ENCODE measurements around the gene DHRS12.

DNA sequence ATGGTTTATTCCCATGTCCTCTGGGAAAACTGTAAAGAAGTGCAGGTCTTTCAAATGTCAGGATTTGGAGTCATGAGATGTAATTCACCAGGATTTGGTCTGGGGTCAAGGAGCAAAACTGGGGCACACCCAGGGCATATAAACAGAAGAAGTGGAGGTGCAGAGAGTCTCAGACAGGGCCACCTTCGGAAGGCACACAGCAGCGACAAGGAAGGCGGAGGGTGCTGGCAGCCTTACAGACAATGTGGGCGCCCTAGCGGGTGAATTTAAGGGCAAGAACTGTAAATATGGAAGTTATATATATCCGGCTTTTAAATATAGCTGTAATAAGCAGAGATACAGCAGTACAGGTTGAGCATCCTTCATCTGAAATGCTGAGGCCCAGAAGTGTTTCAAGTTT, 31.2 kb downstream of the DHRS12 start:
- TF ChIP-seq POLR2A (IDR thresholded peaks at IDR 0.05; ENCODE audit: low read depth, low read length) (no peak), POLR2AphosphoS5 (IDR thresholded peaks at IDR 0.05; ENCODE audit: low read depth, low read length) (no peak), TAF1 (IDR thresholded peaks at IDR 0.05; ENCODE audit: low read depth, low read length) (no peak)
